Measurements from ENCODE around the gene TCFL5. TPM values are rescaled to one million over a fixed set of nuclear protein-coding genes. Genes with fewer than 3 reads are reported as not detected.

The TCFL5 gene
- total and polyA plus RNA-seq, 2 donors (not counting 3 experiments of a cell fraction or from before 2014, with no cell fraction given): 4.4 to 11.1 TPM

GRCh38 chr20:62828511-62829230 lies 33.0 kb downstream of the TCFL5 start:
- no peak overlapping the region for H3K9ac ChIP-seq (replicated peaks; ENCODE audit: extremely low read depth, insufficient read depth, low read length)
- CTCF ChIA-PET: interaction anchor here (1.0 kb wide), 1 partner anchor 21 kb away, joined by 3 read pairs; no protein-coding TSS in a partner anchor
- no peaks in the 10 kb centered on the region for H3K9me3 ChIP-seq (replicated peaks; ENCODE audit: control insufficient read depth, insufficient read depth, low read length)
- no peaks in the 10 kb centered on the region for H3K27me3 ChIP-seq (ENCODE audit: control insufficient read depth in 2 of 2, insufficient read depth in 2 of 2, low read length in 2 of 2)
- H3K4me3 ChIP-seq (replicated peaks in 1 of 3; ENCODE audit: insufficient read depth in 1 of 3, low read depth in 1 of 3, low read length in 3 of 3): no peak overlapping the region
- H3K4me2 ChIP-seq (ENCODE audit: insufficient read depth, low read length): no peak overlapping the region
- DNase-seq (ENCODE audit: low read depth, low spot score): no peak
- dilution Hi-C loops (cut with MboI; ENCODE audit: extremely low pct_ligation_motif_present, low sequenced_read_pairs): no loop called here
- H3K79me2 ChIP-seq (ENCODE audit: control insufficient read depth, insufficient read depth, low read length): no peaks in the 10 kb centered on the region
- H2AFZ ChIP-seq (ENCODE audit: low read depth, low read length): no peak overlapping the region
- no peaks in the 10 kb centered on the region for H3K36me3 ChIP-seq (ENCODE audit: control insufficient read depth in 2 of 2, extremely low read depth in 1 of 2, insufficient read depth in 2 of 2, low read length in 2 of 2)
- no peaks in the 10 kb centered on the region for H4K20me1 ChIP-seq (replicated peaks; ENCODE audit: control insufficient read depth, extremely low read depth, insufficient read depth, low read length)
- no peak for FAIRE-seq
- BruUV-seq (replicated peaks): no TSS peak
- H3K4me1 ChIP-seq (ENCODE audit: control insufficient read depth, extremely low read depth, insufficient read depth, low read length): no peaks in the 10 kb centered on the region
- TF ChIP-seq MYC (IDR thresholded peaks at IDR 0.05; ENCODE audit: low read depth, low read length) (no peak), POLR2AphosphoS5 (IDR thresholded peaks at IDR 0.05; ENCODE audit: insufficient read depth, low read depth, low read length) (no peak), JUN (IDR thresholded peaks at IDR 0.05; ENCODE audit: borderline replicate concordance, insufficient read depth, insufficient read length, low read depth) (no peak), FOS (IDR thresholded peaks at IDR 0.05; ENCODE audit: borderline replicate concordance, insufficient read depth, low read length) (no peak), EZH2 (IDR thresholded peaks at IDR 0.05; ENCODE audit: borderline replicate concordance, low read depth, low read length, severe bottlenecking) (no peak), GATA2 (IDR thresholded peaks at IDR 0.05; ENCODE audit: insufficient read depth, insufficient read length, low read depth, low read length) (no peak), MAX (IDR thresholded peaks at IDR 0.05; ENCODE audit: insufficient read depth, insufficient read length) (no peak), POLR2A (IDR thresholded peaks at IDR 0.05; ENCODE audit: low read depth, low read length) (no peak), CTCF (IDR thresholded peaks at IDR 0.05; ENCODE audit: extremely low read depth in 1 of 2, insufficient read depth in 1 of 2, low read depth in 1 of 2, low read length in 2 of 2) (no peak)
- POLR2A ChIA-PET: no interaction called here
- no peaks in the 10 kb centered on the region for H3K9me1 ChIP-seq (replicated peaks; ENCODE audit: control insufficient read depth, extremely low read depth, insufficient read depth, low read length)
- H3K27ac ChIP-seq (ENCODE audit: insufficient read depth, low read depth, low read length): no peak overlapping the region
- intact Hi-C loops (cut with micrococcal nuclease): no loop called here

All from endothelial cell of umbilical vein (primary cell).